Measurements from ENCODE around the gene RFX2. TPM values are rescaled to one million over a fixed set of nuclear protein-coding genes. Genes with fewer than 3 reads are reported as not detected.

The RFX2 gene
- 7.6 TPM for total RNA-seq

DNA sequence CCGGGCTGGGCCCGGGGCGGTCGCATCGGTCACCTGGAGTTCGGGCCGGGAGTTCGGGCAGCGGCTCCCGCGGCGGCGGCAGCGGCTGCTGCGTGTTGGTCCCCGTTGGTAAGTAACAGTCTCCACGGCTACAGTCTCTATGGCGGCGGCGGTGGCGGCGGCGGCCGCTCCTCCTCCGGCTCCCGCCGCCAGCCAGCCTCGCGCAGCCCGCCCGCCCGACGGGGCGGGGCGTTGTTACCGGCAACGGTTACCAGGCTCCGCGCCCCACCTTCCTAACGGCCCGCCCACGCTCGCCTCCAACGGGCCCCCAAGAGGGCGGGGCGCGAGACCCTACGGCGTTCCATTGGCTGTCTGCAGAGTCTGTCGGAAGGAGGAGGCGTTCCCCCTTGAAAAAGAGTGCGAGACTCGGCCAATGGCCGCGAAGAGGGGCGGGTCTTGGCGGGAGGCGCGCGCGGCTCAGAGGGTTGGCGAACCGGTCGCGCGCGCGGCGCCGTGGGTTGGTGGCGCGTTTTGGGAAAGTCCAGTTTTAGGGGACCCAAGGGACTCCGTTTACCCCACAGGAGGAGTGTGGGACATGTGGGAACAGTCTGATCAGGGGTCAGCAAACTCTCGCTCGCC lies at the start of gene RFX2:
RFX2 (minus strand) TSS at position 141 of the 618 bp plus-strand sequence. CDS start 63,004 bp downstream, outside the sequence.

DNA sequence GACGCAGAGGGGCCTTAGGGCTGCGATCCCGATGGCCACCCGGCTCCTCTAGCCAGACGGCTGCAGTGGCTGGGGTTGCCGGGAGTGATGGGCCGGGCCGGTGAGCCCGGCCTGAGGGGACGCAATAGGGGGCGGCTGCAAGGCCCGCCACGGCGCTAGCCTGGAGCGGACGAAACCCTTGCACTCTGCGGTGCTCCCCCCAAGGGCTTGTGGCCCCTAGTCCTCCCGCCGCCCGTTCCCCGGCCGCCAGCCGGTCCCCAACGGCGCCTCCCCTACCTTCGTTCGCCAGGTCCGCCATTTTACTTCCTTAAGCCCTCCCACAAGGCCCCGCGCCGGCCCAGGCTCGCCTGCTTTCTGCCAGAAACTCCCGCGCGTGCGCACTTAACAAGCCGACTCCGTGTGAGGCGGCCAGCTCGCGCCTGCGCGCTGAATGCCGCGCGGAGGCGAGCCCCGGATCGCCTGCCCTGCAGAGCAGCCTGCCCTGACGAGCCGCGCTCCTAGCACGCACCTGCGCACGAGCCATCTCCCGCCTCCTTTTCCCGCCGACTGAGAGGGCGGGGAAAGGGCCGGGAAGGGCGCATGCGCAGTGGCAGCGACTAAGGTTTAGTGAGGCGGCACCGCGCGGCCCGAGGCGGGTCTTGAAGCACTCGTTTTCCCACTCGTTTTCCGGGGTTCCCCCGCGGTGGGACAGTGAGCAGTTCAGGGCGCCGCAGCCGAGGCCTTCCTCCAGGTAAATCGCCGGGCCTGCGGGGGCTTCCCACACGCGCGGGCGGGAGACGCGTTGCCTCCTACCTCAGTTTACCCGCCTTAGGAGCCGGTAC lies 132.3 kb downstream of the RFX2 start, which contains the start of gene RANBP3:
RANBP3 (minus strand) TSS at position 356 of the 821 bp plus-strand sequence; CDS start at position 298, 58 bp downstream.

Other genes with a start within 250 kb of the RFX2 start
- gene FUT5, start 240.0 kb downstream of the RFX2 start, total RNA-seq, result not detected
- gene NDUFA11, start 206.7 kb downstream of the RFX2 start, total RNA-seq, result 131 TPM
- 3.7 TPM for gene VMAC, start 205.6 kb downstream of the RFX2 start, total RNA-seq
- gene CAPS, start 196.2 kb downstream of the RFX2 start, total RNA-seq, result 35.8 TPM
- 44.8 TPM for gene RANBP3, start 132.4 kb downstream of the RFX2 start, total RNA-seq
- not detected for gene ACSBG2, start 25.2 kb upstream of the RFX2 start, total RNA-seq
- gene MLLT1, start 169.5 kb upstream of the RFX2 start, total RNA-seq, result 27.0 TPM
- not detected for gene ACER1, start 223.1 kb upstream of the RFX2 start, total RNA-seq